NCI-H345 treated with DMSO at 0.1 percent for 48 hours (cell line): Measurements from ENCODE around the gene TMEM198.

Experiments used
- DNase-seq: peaks from one replicate; lab custom pipeline; 2025; ENCODE audit not compliant: unreplicated experiment; lab: John Stamatoyannopoulos, UW

Gene TMEM198

DNA sequence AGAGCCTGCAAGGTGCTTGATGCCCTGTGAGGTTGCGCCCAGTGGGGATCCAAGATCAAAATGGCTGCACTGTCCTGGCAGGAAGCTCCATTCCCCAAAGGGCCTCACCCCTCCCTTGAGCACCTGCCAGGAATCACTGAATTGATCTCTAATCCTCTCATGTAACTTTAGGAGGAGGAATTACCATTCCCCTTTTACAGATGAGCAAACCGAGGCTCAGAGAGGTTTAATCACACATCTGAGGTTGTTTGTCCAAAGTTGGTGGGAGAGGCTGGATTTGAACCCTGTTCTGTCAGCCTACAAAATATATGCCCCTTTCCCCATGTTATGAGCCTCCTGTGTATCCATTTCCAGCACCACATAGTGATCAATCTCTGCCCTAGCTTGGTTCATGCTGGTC is 19.0 kb upstream of the TMEM198 start:
- no peak for DNase-seq

DNA sequence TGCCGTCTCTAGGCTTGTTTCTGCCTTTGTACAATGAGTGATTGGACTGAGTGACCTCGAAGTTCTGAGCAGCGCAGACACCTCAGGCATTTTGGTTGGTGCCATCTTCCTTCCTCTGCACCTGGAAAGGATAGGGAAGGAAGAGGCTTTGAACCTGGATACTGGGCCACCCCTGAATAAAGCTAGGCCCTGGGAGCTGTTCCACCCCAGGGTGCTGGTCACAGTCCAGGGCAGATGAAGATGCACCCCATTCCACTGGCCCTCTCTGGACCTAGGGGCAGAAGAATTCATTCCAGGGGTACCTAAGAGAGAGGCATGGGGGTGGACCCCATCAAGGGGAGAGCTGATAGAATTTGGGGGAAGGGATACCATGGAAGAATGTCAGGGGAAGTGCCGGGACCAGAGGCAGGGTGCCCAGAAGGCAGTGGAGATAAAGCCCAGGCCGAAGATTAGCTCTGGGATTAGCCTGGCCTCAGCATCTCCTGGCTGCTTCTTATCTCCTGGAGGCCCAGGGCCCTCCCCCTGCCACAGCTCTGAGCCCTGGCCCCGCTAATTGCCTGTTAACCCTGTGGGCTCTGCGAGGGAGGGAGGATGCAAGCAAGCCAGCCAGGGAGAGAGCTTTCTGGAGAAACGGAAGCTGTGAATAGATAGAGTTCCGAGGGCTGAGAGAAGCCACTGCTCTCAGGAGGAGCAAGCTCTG is 18.1 kb upstream of the TMEM198 start:
- DNase-seq, result no peak

DNA sequence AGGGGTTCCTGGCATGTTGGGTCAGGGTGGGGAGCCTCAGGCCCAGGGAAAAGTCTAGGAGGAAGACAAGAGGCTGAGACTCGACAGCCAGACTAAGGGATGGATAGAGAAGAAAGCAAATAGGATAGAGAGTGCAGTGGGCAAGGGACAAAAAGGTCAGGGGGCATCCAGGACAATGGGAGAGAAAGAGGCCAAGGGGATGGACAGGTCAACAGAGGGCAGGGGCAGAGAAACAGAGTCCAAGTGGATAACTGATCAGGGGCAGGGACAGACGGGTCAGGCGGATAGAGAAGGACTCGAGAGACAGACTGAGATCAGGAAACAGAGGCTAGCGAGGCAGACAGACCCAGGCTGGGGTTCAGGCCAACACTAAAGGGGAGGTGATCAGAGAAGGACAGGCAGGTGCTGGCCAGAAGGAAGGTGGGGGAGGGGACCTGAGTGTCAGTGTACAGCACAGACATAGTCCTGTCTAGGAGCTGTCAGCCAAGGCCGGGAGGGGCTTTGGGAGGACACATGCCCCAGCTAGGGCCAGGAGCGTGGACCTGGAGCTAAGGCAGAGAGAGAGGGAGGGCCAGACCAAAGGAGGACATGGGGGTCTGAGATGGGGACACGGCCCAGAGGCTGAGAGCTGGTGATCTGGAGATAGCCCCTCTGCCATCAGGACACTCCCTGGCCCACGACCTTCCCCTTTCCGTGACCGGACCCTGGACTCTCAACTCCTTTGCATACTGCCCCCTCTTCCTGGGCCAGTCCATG is 17.3 kb upstream of the TMEM198 start:
- no peak for DNase-seq

DNA sequence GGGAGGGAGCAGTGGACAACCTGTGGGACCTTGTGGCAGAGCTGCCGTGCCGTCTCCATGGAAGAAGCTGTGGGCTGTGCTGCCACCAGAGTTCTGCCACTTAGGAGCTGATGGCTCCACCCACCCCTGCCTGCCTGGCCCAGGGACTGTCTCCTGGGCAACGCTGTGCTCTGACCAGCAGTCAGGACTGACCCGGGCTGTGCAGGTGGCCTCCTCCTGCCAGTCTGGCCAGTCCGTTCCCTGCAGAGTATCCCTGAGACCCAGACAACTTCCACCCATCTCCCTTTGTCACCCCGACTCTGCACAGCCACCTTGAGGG is 16.8 kb upstream of the TMEM198 start:
- no peak for DNase-seq

DNA sequence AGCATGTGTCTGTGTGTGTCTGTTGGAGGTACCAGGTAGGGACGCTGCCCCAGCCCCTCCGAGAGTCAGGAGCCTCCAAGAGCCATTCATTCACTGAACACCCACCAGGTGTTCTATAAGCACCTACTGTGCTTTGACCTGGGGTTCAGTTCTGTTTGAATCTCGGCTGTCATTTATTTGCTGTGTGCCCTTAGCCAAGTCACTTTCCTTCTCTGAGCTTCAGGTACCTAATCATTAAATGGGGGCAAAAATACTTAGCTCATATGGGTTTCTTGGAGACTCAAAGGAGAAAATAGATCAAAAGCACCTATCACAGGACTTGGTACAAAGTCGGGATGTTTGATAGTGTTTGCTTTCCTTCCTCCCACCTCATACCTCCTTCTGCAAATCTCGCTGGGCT is 16.4 kb upstream of the TMEM198 start:
- DNase-seq, result no peak

DNA sequence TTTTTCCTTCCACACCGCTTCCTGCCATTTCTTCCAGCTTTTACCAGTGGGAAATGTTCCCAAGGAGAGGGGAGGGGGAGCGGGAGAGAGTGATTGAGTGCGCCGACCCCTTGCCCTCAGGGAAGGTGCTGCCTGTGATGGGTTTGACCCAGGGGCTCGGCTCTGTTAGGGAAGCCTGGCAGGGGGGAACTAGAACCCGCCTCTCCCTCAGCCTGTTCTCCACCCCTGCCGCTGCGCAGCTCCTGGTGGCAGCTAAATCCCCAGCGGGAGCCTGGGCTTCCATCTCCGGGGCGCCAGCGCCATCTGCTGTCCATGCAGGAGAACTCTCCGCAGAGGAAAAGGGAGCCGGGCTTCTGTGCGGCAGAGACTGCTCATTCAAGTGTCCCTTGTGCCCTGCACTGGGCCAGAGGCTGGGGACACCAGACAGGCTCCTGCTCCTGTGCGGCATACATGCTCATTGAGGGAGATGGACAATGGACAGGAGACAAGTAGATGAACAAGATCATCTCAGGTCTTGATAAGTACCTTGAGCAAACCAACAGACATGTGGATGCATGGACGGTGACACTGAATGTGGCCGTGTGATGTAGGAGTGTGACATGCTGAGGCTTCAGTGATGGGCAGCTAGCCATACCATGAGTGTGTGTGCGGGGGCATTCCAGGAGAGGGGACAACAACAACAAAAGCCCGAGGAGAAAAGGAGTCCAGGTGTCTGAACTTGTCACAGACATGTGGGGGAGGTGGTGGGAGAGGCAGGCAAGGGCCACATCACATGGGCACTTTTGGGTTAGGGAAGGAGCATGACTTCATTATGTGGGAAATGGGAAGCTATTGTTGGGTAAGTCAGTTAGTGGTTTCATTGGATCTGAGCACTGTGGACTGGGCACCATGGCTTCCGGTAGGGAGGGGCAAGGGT is 13.5 kb upstream of the TMEM198 start:
- DNase-seq, result peak; percentile 83

DNA sequence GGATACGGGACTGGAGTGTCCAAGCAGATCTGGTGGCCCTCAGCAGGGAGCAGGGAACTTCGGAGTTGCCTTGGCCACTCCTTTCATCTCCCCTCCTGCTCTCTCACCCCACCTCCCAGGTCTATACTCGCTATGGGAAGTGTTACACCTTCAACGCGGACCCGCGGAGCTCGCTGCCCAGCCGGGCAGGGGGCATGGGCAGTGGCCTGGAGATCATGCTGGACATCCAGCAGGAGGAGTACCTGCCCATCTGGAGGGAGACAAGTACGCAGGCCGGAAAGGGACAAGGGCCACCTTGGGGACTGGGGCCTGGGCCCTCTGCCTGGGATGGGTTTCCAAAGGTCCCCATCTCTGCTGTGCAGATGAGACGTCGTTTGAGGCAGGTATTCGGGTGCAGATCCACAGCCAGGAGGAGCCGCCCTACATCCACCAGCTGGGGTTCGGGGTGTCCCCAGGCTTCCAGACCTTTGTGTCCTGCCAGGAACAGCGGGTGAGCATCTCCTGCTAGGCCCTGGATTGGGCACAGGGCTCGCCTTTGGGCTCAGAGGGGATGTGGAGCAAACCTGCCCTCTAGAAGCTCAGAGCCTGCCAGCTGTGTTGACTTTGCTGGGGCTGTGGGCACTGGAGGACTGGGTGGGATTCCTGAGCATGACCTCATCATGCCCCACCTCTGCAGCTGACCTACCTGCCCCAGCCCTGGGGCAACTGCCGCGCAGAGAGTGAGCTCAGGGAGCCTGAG is 12.0 kb upstream of the TMEM198 start:
- DNase-seq, result no peak

- DNase-seq, result no peak
Measured at GRCh38 chr2:219532378-219532649, 11.5 kb upstream of the TMEM198 start.

DNA sequence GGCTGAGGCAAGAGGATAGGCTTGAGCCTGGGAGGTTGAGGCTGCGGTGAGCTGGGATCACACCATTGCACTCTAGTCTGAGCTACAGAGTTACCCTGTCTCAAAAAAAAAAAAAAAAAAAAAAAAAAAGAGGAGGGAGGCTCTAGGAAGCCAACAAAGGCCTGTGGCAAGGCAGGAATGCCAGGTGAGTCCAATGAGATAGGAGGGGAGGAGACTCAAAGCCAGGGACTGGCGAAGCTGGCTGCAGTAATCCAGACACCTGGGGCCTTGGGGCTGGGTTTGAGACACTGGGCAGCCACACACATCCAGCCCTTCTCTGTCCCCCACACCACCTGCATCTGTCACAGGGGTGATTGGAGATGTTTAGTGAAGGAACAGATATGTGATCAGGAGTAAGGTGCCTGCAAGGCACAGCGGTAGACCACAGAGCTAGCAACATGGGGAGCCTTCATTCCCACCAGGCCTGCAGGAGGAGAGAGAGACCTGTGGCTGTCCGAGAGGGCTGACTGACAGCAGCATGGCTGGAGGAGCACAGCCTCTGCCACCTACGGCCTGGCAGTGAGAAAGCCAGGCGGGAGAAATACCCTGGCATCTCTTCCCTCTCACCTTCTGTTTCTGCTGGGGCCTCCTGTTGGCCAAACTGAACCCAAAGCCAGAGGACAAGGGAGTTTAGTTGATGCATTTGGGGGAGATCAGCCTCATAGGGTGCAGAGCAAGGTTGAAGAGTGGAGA is 9.7 kb upstream of the TMEM198 start:
- no peak for DNase-seq

- DNase-seq, result no peak
Measured at GRCh38 chr2:219536425-219536824, 7.4 kb upstream of the TMEM198 start.

- DNase-seq, result no peak
Measured at GRCh38 chr2:219536967-219537366, 6.9 kb upstream of the TMEM198 start.

DNA sequence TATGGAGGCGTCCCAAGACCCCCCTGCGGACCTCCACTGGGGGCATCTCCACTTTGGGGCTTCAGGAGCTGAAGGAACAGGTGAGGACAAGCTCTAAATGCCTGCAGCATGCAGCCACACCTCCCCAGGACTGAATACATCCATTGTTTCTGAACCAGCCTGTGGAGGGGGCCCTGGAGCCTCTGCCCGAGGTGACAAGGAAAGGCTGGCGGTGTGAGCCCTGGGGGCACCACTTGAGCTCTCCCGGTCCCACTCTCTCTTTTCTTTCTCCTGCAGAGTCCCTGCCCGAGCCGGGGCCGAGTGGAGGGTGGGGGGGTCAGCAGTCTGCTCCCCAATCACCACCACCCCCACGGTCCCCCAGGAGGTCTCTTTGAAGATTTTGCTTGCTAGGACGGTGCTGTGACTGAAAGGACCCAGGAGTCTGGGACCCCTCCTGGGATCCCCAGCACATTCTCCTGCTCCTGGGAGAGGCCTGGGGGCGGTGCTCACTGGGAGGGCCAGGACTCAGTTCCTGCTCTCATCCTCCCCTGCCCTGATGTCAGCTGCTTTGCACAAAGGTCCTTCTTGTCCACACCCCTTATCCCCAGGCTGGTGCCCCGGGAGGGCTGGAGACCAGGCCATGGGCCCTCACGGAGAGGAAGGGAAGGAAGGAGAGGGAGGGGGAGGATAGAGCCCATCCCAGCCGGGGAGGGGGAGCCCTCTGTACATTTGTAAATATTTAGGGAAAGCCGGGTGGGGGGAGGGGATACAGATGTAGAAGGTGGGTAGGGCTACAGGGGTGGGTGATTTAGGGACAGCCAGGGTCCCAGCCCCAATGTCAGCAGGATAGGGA is 6.0 kb upstream of the TMEM198 start:
- no peak for DNase-seq

- DNase-seq, result no peak
Measured at GRCh38 chr2:219538504-219538951, 5.3 kb upstream of the TMEM198 start.

GRCh38 chr2:219538956-219539788 is 4.7 kb upstream of the TMEM198 start:
- DNase-seq, result no peak

- no peak for DNase-seq
Measured at GRCh38 chr2:219539926-219540678, 3.7 kb upstream of the TMEM198 start.

DNA sequence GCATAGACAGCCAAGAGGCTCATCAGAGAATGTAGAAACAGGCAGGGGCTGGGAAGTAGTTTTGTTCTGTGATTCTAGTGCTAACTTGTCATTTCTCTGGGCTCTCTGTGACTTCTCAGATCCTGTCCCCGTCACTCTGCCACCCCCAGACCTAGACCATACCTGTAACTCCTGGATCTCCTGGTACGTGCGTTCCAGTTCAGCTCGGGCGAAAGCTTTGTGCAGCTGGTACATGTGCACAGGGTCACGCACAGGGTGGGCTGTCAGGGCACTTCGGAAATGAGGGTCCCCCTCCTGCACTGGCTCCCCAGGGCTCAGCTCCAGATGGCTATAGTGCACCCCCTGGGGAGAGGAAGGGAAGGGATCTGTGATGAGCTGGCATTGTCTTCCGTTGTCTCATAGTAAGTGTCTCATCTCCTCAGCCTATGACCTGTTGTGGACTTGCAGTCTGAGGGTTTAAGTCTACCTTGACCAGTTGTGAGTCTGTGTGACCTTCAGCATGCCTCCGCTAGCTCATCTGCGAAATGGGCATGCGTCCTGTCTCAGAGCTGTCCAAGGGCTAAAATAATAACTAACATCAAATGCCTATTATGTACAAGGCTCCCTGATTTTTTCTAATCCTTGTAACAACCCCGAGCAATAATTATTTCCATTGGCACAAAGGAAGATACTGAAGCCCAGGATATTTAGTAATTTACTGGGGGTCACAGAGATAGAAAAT is 2.9 kb upstream of the TMEM198 start:
- DNase-seq, result no peak

DNA sequence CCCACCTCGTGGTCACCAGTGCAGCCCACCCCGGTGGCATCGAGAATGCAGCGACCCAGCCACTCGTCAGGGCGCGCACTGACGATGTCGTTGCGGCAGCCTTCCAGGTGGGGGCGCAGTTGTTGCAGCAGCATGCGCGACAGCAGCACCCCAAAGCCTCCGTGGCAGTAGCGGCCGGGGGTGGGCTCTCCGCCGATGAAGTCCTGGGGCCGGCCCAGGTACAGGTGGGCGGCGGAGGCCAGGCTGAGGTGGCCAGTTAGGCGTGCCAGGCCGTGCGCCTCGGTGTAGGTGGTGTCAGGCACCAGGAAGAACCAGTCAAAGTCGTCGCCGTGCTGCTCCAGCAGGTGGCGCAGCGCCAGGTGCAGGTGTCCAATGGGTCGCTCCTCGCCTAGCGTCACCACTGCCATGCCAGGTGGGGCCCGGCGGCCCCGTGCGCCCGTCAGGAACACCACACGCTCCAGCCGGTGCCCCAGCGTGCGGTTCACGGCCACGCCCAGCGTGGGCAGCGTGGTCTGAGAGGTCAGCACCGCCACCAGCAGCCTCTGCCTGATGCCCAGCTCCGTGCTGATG is 2.1 kb upstream of the TMEM198 start:
- peak; percentile 76 for DNase-seq
